HepG2 (cell line): Measurements from ENCODE around the gene AK9. TPM values are rescaled to one million over a fixed set of nuclear protein-coding genes. Genes with fewer than 3 reads are reported as not detected.

Experiments used
- ATAC-seq: fragments of 200-7000 bp; cut with Tn5 transposase; 3 replicates; pipeline ENCODE4 v1.9.1; 2020; ENCODE audit warnings: mild to moderate bottlenecking, moderate library complexity
- BruUV-seq: library from RNA; stranded (reverse); fragments of 400-500 nt; replicated peaks from 2 replicates; lab custom pipeline; 2021; lab: Mats Ljungman, UMichigan
- CTCF ChIA-PET: fragments of 300-600 bp; formaldehyde crosslinking; extraction: SDS; loops from one replicate; lab custom pipeline; 2021; ENCODE audit warnings: low total read pairs, inconsistent platforms, low intra/inter-chr PET ratio; lab: Yijun Ruan, JAX
- POLR2A ChIA-PET: fragments of 350-600 bp; sonication (Branson Sonifier 250); formaldehyde crosslinking; loops from one replicate; lab custom pipeline; 2020; ENCODE audit warnings: antibody characterized with exemption, inconsistent platforms; lab: Yijun Ruan, JAX
- DNase-seq: peaks from one replicate; pipeline ENCODE4 v3.0.0-alpha.2; 2015; ENCODE audit warnings: low spot score
- FAIRE-seq: peaks from 3 replicates; lab custom pipeline; 2011; peaks lifted over from hg19 to GRCh38; lab: Jason Lieb, UNC
- H2AFZ ChIP-seq: one replicate; pipeline ENCODE4 v1.6.1; 2011; ENCODE audit warnings: low read length, inconsistent platforms
- H3K27ac ChIP-seq: fragments of 300-600 bp; 3 replicates; pipeline ENCODE4 v1.8.0; 2011; ENCODE audit warnings: mixed run types, mild to moderate bottlenecking, mixed read lengths, low read length, inconsistent platforms; ENCODE audit not compliant: insufficient read depth; ENCODE audit errors: extremely low read length
- H3K27me3 ChIP-seq, 2 experiments: fragments of 200-600 bp in 1 of 2; 2 replicates in 1 of 2; 3 replicates in 1 of 2; pipeline versions ENCODE4 v1.6.0 to v1.8.0; 2011; ENCODE audit warnings: low read length in 2 of 2, mild to moderate bottlenecking in 2 of 2, moderate library complexity in 2 of 2, inconsistent platforms in 1 of 2; ENCODE audit not compliant: insufficient read depth in 2 of 2, control insufficient read depth in 1 of 2
- H3K36me3 ChIP-seq, 2 experiments: fragments of 200-600 bp in 1 of 2; replicated peaks in 1 of 2; 2 replicates in 1 of 2; 3 replicates in 1 of 2; pipeline versions ENCODE4 v1.5.1 to v1.8.0; 2011; ENCODE audit warnings: low read length in 2 of 2, inconsistent platforms in 1 of 2; ENCODE audit not compliant: insufficient read depth in 2 of 2, control insufficient read depth in 1 of 2
- H3K4me1 ChIP-seq: 2 replicates; pipeline ENCODE4 v1.5.1; 2012; ENCODE audit warnings: low read length, inconsistent platforms; ENCODE audit not compliant: insufficient read depth
- H3K4me2 ChIP-seq: 2 replicates; pipeline ENCODE4 v1.6.0; 2011; ENCODE audit warnings: low read depth, low read length, inconsistent platforms
- H3K4me3 ChIP-seq, 3 experiments: fragments of 200-600 bp in 1 of 3; sonication (generic), shearing (Covaris generic) in 1 of 3; replicated peaks in 1 of 3; 2 replicates each; pipeline ENCODE4 v1.5.1; 2011 to 2016; ENCODE audit warnings: low read length in 3 of 3, inconsistent platforms in 2 of 3, low read depth in 2 of 3, mild to moderate bottlenecking in 2 of 3, control low read depth in 1 of 3, mixed read lengths in 1 of 3; ENCODE audit not compliant: insufficient read depth in 1 of 3
- H3K79me2 ChIP-seq: one replicate; pipeline ENCODE4 v1.6.1; 2011; ENCODE audit warnings: low read length, inconsistent platforms; ENCODE audit not compliant: insufficient read depth
- H3K9ac ChIP-seq: 2 replicates; pipeline ENCODE4 v1.6.0; 2011; ENCODE audit warnings: mild to moderate bottlenecking, low read depth, low read length, inconsistent platforms; ENCODE audit not compliant: insufficient read depth
- H3K9me3 ChIP-seq: 2 replicates; pipeline ENCODE4 v1.5.1; 2012; ENCODE audit warnings: mild to moderate bottlenecking, low read length
- H4K20me1 ChIP-seq: 2 replicates; pipeline ENCODE4 v1.6.0; 2011; ENCODE audit warnings: inconsistent platforms, mild to moderate bottlenecking, low read length, moderate library complexity; ENCODE audit not compliant: insufficient read depth
- DMAP1 ChIP-seq: IDR thresholded peaks from 2 replicates; pipeline ENCODE4 v1.6.1; 2016
- EEA1 ChIP-seq: sonication (generic); formaldehyde crosslinking; IDR thresholded peaks from 2 replicates; pipeline ENCODE4 v1.5.1; 2020; ENCODE audit warnings: mild to moderate bottlenecking, missing genetic modification reagents, borderline replicate concordance
- RFXANK ChIP-seq: IDR thresholded peaks from 2 replicates; pipeline ENCODE4 v1.6.1; 2016
- SETDB1 ChIP-seq: sonication (generic); formaldehyde crosslinking; IDR thresholded peaks from 2 replicates; pipeline ENCODE4 v1.5.1; 2020; ENCODE audit warnings: missing genetic modification reagents, mild to moderate bottlenecking, borderline replicate concordance
- ZNF703 ChIP-seq: sonication (generic); formaldehyde crosslinking; IDR thresholded peaks from 2 replicates; pipeline ENCODE4 v1.5.1; 2020; ENCODE audit warnings: missing genetic modification reagents, mild to moderate bottlenecking, moderate library complexity, borderline replicate concordance
- WGBS: methylation state at CpG from one replicate; pipeline ENCODE4 v1.1.6; 2017; ENCODE audit warnings: low lambda C conversion rate; 5-methylcytosine and 5-hydroxymethylcytosine counted together
- in situ Hi-C: cut with HindIII; loops from 2 replicates; pipeline ENCODE4 v1.10.0; 2017; ENCODE audit warnings: low pct_unique_long_range_greater_than_20kb; ENCODE audit not compliant: extremely low pct_ligation_motif_present
- intact Hi-C: fragments of 100-400 bp; cut with micrococcal nuclease; formaldehyde crosslinking; loops from one replicate; pipeline ENCODE4 v1.10.0; 2022; ENCODE audit not compliant: unreplicated experiment
- polyA plus RNA-seq, 8 experiments: library from polyadenylated mRNA; depleted of rRNA in 3 of 8; stranded (reverse) in 7 of 8; unstranded in 1 of 8; fragments of >200 nt; fragmentation: Illumina TruSeq in 4 of 8; extraction: Trizol in 4 of 8; gene quantifications; 2 replicates each; pipeline versions ENCODE4 v1.2.1 to v1.2.3, GENCODE V29; 2011 to 2016; ENCODE audit warnings: low read depth in 4 of 8, missing spikeins in 1 of 8, mixed read lengths in 1 of 8; ENCODE audit not compliant: insufficient read depth in 1 of 8
- total RNA-seq, 5 experiments: library from RNA; depleted of rRNA; stranded (reverse); fragments of >200 nt; fragmentation: Illumina TruSeq; extraction: Trizol; gene quantifications; 2 replicates each; pipeline ENCODE4 v1.2.3, GENCODE V29; 2016; ENCODE audit warnings: low read depth in 1 of 5
- TF ChIP-seq, protein P1 (sequence below): sonication (generic); formaldehyde crosslinking; IDR thresholded peaks from 2 replicates; pipeline ENCODE4 v1.4.0; 2020; ENCODE audit warnings: missing genetic modification reagents
- TF ChIP-seq, protein P2 (sequence below): IDR thresholded peaks from 2 replicates; pipeline ENCODE4 v1.6.1; 2016; ENCODE audit warnings: missing compliant biosample characterization, missing genetic modification reagents, borderline replicate concordance
- TF ChIP-seq, protein P3 (sequence below): IDR thresholded peaks from 2 replicates; pipeline ENCODE4 v1.6.1; 2018; ENCODE audit warnings: missing genetic modification reagents
- TF ChIP-seq, protein P4 (sequence below): sonication (generic); formaldehyde crosslinking; conservative IDR thresholded peaks from 2 replicates; pipeline ENCODE4 v1.8.0; 2022; ENCODE audit warnings: mild to moderate bottlenecking, moderate library complexity, missing genetic modification reagents
- TF ChIP-seq, protein P5 (sequence below), 2 experiments: sonication (generic) in 1 of 2; formaldehyde crosslinking in 1 of 2; IDR thresholded peaks; 2 replicates each; pipeline versions ENCODE4 v1.5.1 to v1.6.1; 2011 to 2020; ENCODE audit warnings: borderline replicate concordance in 1 of 2, low read depth in 1 of 2, low read length in 1 of 2, mild to moderate bottlenecking in 1 of 2, missing genetic modification reagents in 1 of 2, moderate library complexity in 1 of 2

AK9 gene
- total and polyA plus RNA-seq, 2 of the 13 experiments (the other 11 are each of a cell fraction or from before 2014, with no cell fraction given), result 3.2 to 4.8 TPM

DNA sequence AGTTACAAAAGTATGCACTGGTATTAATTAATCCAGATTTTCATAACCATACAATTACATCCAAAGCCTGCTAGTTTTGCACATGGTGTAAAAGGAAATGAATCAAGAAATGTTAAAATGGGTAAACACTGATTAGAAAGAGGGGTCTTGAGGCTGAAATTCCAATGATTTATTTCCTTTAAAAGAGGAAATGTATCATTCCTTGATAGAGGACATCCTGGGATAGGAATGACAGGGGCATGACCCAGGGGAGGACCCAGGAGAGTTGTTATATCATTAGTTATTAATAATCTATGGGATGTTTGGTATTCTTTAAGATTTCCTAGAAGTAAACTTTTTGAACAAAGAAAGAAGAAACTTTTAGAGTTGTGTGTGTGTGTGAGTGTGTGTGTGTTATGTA lies 18.2 kb downstream of the AK9 start (continued):
- TF ChIP-seq, protein P1, sequence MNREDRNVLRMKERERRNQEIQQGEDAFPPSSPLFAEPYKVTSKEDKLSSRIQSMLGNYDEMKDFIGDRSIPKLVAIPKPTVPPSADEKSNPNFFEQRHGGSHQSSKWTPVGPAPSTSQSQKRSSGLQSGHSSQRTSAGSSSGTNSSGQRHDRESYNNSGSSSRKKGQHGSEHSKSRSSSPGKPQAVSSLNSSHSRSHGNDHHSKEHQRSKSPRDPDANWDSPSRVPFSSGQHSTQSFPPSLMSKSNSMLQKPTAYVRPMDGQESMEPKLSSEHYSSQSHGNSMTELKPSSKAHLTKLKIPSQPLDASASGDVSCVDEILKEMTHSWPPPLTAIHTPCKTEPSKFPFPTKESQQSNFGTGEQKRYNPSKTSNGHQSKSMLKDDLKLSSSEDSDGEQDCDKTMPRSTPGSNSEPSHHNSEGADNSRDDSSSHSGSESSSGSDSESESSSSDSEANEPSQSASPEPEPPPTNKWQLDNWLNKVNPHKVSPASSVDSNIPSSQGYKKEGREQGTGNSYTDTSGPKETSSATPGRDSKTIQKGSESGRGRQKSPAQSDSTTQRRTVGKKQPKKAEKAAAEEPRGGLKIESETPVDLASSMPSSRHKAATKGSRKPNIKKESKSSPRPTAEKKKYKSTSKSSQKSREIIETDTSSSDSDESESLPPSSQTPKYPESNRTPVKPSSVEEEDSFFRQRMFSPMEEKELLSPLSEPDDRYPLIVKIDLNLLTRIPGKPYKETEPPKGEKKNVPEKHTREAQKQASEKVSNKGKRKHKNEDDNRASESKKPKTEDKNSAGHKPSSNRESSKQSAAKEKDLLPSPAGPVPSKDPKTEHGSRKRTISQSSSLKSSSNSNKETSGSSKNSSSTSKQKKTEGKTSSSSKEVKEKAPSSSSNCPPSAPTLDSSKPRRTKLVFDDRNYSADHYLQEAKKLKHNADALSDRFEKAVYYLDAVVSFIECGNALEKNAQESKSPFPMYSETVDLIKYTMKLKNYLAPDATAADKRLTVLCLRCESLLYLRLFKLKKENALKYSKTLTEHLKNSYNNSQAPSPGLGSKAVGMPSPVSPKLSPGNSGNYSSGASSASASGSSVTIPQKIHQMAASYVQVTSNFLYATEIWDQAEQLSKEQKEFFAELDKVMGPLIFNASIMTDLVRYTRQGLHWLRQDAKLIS (CRISPR knock-in tag), result no peak

DNA sequence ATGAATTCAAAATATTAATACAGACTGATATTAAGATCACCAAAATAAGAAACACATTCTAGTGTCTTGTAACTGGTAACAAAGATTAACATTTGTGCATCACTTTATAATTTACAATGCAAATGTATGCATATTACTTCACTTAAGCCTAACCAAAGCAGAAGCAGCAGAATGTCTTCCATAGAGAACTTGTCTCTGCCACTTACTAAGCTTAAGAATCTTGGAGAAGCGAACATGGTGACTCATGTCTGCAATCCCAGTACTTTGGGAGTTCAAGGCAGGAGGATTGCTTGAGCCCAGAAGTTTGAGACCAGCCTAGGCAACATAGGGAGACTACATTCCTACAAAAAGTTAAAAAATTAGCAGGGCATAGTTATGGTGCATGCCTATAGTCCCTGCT lies 18.8 kb downstream of the AK9 start:
- no TSS peak for BruUV-seq
- H3K9ac ChIP-seq, result no peak overlapping the region
- ATAC-seq, result no peak
- no peaks in the 10 kb centered on the region for H3K27me3 ChIP-seq
- no peaks in the 10 kb centered on the region for H3K9me3 ChIP-seq
- H3K36me3 ChIP-seq, result no peaks in the 10 kb centered on the region; a peak in 1 of 5 replicates
- no peaks in the 10 kb centered on the region for H4K20me1 ChIP-seq
- CTCF ChIA-PET, result no interaction called here
- in situ Hi-C loops, result no loop called here
- H3K4me3 ChIP-seq, result no peak overlapping the region
- WGBS, result 100% methylated on average over 1 of the region's 1 CpG
- POLR2A ChIA-PET, result no interaction called here
- no peaks in the 10 kb centered on the region for H3K79me2 ChIP-seq
- H2AFZ ChIP-seq, result no peak overlapping the region
- intact Hi-C loops, result no loop called here
- no peak for FAIRE-seq
- DNase-seq, result no peak
- H3K27ac ChIP-seq, result no peak overlapping the region
- no peak overlapping the region for H3K4me2 ChIP-seq
- no peaks in the 10 kb centered on the region for H3K4me1 ChIP-seq
- TF ChIP-seq, protein P2, sequence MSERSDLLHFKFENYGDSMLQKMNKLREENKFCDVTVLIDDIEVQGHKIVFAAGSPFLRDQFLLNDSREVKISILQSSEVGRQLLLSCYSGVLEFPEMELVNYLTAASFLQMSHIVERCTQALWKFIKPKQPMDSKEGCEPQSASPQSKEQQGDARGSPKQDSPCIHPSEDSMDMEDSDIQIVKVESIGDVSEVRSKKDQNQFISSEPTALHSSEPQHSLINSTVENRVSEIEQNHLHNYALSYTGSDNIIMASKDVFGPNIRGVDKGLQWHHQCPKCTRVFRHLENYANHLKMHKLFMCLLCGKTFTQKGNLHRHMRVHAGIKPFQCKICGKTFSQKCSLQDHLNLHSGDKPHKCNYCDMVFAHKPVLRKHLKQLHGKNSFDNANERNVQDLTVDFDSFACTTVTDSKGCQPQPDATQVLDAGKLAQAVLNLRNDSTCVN (CRISPR knock-in tag), result no peak
- TF ChIP-seq SETDB1 (CRISPR knock-in tag) (no peak), DMAP1 (no peak), EEA1 (no peak), RFXANK (CRISPR knock-in tag) (no peak), ZNF703 (CRISPR knock-in tag) (no peak)
- TF ChIP-seq, protein P3, sequence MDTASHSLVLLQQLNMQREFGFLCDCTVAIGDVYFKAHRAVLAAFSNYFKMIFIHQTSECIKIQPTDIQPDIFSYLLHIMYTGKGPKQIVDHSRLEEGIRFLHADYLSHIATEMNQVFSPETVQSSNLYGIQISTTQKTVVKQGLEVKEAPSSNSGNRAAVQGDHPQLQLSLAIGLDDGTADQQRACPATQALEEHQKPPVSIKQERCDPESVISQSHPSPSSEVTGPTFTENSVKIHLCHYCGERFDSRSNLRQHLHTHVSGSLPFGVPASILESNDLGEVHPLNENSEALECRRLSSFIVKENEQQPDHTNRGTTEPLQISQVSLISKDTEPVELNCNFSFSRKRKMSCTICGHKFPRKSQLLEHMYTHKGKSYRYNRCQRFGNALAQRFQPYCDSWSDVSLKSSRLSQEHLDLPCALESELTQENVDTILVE (CRISPR knock-in tag), result no peak
- TF ChIP-seq, protein P4, sequence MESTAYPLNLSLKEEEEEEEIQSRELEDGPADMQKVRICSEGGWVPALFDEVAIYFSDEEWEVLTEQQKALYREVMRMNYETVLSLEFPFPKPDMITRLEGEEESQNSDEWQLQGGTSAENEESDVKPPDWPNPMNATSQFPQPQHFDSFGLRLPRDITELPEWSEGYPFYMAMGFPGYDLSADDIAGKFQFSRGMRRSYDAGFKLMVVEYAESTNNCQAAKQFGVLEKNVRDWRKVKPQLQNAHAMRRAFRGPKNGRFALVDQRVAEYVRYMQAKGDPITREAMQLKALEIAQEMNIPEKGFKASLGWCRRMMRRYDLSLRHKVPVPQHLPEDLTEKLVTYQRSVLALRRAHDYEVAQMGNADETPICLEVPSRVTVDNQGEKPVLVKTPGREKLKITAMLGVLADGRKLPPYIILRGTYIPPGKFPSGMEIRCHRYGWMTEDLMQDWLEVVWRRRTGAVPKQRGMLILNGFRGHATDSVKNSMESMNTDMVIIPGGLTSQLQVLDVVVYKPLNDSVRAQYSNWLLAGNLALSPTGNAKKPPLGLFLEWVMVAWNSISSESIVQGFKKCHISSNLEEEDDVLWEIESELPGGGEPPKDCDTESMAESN, result no peak
- TF ChIP-seq, protein P5, sequence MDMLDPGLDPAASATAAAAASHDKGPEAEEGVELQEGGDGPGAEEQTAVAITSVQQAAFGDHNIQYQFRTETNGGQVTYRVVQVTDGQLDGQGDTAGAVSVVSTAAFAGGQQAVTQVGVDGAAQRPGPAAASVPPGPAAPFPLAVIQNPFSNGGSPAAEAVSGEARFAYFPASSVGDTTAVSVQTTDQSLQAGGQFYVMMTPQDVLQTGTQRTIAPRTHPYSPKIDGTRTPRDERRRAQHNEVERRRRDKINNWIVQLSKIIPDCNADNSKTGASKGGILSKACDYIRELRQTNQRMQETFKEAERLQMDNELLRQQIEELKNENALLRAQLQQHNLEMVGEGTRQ (IDR thresholded peaks at IDR 0.05; ENCODE audit: low read depth, low read length), result no peak
- TF ChIP-seq, protein P5 (CRISPR knock-in tag; IDR thresholded peaks at IDR 0.05; ENCODE audit: borderline replicate concordance), result no peak
